Mucosa of descending colon (tissue), 3 donors: ENCODE data around the gene TLR5. TPM values are rescaled to one million over a fixed set of nuclear protein-coding genes. Genes with fewer than 3 reads are reported as not detected.
A peak's percentile ranks its signal among the peaks of the same experiment; 100 is the strongest.

ENCODE experiments used
- ATAC-seq: fragments of 200-7000 bp; cut with Tn5 transposase; one replicate; pipeline ENCODE4 v1.9.1; 2020; ENCODE audit warnings: mild to moderate bottlenecking, moderate library complexity
- DNase-seq, 3 donors: peaks; one replicate each; pipeline ENCODE4 v3.0.0-alpha.2; 2020
- H3K36me3 ChIP-seq: fragments of 200-600 bp; one replicate; pipeline ENCODE4 v1.8.0; 2021; ENCODE audit warnings: low read depth, mild to moderate bottlenecking
- H3K4me1 ChIP-seq: fragments of 200-600 bp; one replicate; pipeline ENCODE4 v1.8.0; 2021; ENCODE audit warnings: low read depth, mild to moderate bottlenecking
- H3K4me3 ChIP-seq: fragments of 200-600 bp; one replicate; pipeline ENCODE4 v1.8.0; 2021; ENCODE audit warnings: mild to moderate bottlenecking
- H3K9me3 ChIP-seq: fragments of 200-600 bp; one replicate; pipeline ENCODE4 v1.8.0; 2021; ENCODE audit warnings: mild to moderate bottlenecking
- intact Hi-C, 2 donors: fragments of 100-400 bp; cut with DNase I in 1 of 2; cut with micrococcal nuclease in 1 of 2; formaldehyde crosslinking; loops; one replicate each; pipeline versions ENCODE4 v1.11.0 to v1.11.1; 2022; cut with DNase I, micrococcal nuclease
- total RNA-seq, 3 donors: library from RNA; stranded (reverse); fragmentation: NEBNext Ultra II Directional in 2 of 3; extraction: Animal tissue kit (Norgen Biotek cat#: 25700) in 2 of 3; gene quantifications; one replicate each; pipeline versions ENCODE4 v1.2.1 to v1.2.4, GENCODE V29; 2021 to 2023
- TF ChIP-seq, protein P1 (sequence below): fragments of 200-600 bp; IDR thresholded peaks from one replicate; pipeline ENCODE4 v1.8.0; 2022; ENCODE audit warnings: antibody characterized with exemption, mild to moderate bottlenecking
- donor health status: DM: no; HTN: no; CAD: no; lungs with moderate emphysema.
- donor health status: DM: no; HTN: no; CAD: no.
- donor health status: DM: no; HTN: yes; CAD: no.

Gene TLR5
- total RNA-seq, 3 donors from 2014 or later = 2.2 to 6.9 (median 3.9) TPM

GRCh38 chr1:223123011-223123610 is 19.9 kb downstream of the TLR5 start:
- ATAC-seq (peak; percentile 37), DNase-seq (no peak)
- TF ChIP-seq, protein P1, sequence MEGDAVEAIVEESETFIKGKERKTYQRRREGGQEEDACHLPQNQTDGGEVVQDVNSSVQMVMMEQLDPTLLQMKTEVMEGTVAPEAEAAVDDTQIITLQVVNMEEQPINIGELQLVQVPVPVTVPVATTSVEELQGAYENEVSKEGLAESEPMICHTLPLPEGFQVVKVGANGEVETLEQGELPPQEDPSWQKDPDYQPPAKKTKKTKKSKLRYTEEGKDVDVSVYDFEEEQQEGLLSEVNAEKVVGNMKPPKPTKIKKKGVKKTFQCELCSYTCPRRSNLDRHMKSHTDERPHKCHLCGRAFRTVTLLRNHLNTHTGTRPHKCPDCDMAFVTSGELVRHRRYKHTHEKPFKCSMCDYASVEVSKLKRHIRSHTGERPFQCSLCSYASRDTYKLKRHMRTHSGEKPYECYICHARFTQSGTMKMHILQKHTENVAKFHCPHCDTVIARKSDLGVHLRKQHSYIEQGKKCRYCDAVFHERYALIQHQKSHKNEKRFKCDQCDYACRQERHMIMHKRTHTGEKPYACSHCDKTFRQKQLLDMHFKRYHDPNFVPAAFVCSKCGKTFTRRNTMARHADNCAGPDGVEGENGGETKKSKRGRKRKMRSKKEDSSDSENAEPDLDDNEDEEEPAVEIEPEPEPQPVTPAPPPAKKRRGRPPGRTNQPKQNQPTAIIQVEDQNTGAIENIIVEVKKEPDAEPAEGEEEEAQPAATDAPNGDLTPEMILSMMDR = no peak
- Histone ChIP-seq H3K4me1 (peaks cover 2% of the 10 kb centered on the region), H3K36me3 (no peaks in the 10 kb centered on the region), H3K9me3 (no peaks in the 10 kb centered on the region), H3K4me3 (no peak overlapping the region)
- intact Hi-C loops = loop anchor here in 1 of 2 donors (10.0 kb wide), 1 partner anchor 328 kb away; no protein-coding TSS in a partner anchor

- Histone ChIP-seq H3K9me3 (no peaks in the 10 kb centered on the region), H3K36me3 (no peaks in the 10 kb centered on the region), H3K4me3 (no peak overlapping the region), H3K4me1 (no peaks in the 10 kb centered on the region)
- no peak for ATAC-seq
- intact Hi-C loops = no loop called here
- TF ChIP-seq, protein P1 = no peak
- DNase-seq = no peak
Measured at GRCh38 chr1:223118418-223118817, 24.6 kb downstream of the TLR5 start.

DNA sequence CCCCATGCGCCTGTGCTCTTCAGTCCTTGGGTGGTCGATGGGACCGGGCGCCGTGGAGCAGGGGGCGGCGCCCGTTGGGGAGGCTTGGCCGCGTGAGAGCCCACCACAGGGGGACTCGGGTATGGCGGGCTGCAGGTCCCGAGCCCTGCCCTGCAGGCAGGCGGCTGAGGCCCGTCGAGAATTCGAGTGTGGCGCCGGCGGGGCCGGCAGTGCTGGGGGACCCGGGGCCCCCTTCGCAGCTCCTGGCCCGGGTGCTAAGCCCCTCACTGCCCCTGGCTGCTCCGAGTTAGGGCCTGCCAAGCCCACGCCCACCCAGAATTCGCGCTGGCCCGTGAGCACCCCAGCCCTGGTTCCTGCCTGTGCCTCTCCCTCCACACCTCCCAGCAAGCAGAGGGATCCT is 26.1 kb downstream of the TLR5 start:
- ATAC-seq (no peak), DNase-seq (no peak)
- Histone ChIP-seq H3K36me3 (no peaks in the 10 kb centered on the region), H3K9me3 (no peaks in the 10 kb centered on the region), H3K4me3 (no peak overlapping the region), H3K4me1 (no peaks in the 10 kb centered on the region)
- intact Hi-C loops = no loop called here
- TF ChIP-seq, protein P1 = no peak

DNA sequence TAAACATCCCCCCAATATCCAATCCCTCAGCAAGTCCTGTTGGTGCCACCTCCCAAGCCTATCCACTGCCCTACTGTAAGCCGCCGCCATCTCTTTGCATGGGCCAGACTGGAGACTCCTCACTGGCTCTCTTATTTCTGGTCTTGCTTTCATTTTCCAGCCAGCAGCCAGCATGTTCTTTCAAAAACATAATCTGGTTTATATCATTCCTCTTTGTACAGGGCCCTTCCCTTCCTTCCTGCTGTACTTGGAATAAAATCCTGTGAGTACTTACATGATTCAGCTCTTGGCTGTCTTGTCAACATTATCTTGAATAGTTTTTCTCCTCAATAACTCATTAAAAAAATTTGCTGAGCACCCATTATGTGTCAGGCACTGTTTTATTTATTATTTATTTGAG is 28.2 kb downstream of the TLR5 start:
- intact Hi-C loops = no loop called here
- H3K36me3 ChIP-seq = no peaks in the 10 kb centered on the region
- no peaks in the 10 kb centered on the region for H3K4me1 ChIP-seq
- H3K9me3 ChIP-seq = no peaks in the 10 kb centered on the region
- TF ChIP-seq, protein P1 = no peak
- no peak for DNase-seq
- ATAC-seq = peak; percentile 25
- no peak overlapping the region for H3K4me3 ChIP-seq

- H3K36me3 ChIP-seq = no peaks in the 10 kb centered on the region
- intact Hi-C loops = no loop called here
- no peak for ATAC-seq
- H3K4me1 ChIP-seq = no peaks in the 10 kb centered on the region
- DNase-seq = no peak
- no peaks in the 10 kb centered on the region for H3K9me3 ChIP-seq
- no peak overlapping the region for H3K4me3 ChIP-seq
- TF ChIP-seq, protein P1 = no peak
Measured at GRCh38 chr1:223110952-223111351, 32.1 kb downstream of the TLR5 start.
